ENCODE measurements around the gene EXOC4. TPM values are rescaled to one million over a fixed set of nuclear protein-coding genes. Genes with fewer than 3 reads are reported as not detected.
"Not testable (repeated sequence)": the region's sequence is repeated elsewhere in the genome, so short reads cannot be mapped to it uniquely, and the experiment has no call there.

EXOC4 gene
- 67.7 to 97.9 TPM (median 73.8 TPM) in 3 replicates for total RNA-seq
- long read RNA-seq, full-length matches to known transcripts, result 10 of 16 reads
- long read RNA-seq, partial matches to known transcripts, result 4 of 16 reads
- long read RNA-seq, other reads (novel, unspliced or antisense), result 2 of 16 reads

DNA sequence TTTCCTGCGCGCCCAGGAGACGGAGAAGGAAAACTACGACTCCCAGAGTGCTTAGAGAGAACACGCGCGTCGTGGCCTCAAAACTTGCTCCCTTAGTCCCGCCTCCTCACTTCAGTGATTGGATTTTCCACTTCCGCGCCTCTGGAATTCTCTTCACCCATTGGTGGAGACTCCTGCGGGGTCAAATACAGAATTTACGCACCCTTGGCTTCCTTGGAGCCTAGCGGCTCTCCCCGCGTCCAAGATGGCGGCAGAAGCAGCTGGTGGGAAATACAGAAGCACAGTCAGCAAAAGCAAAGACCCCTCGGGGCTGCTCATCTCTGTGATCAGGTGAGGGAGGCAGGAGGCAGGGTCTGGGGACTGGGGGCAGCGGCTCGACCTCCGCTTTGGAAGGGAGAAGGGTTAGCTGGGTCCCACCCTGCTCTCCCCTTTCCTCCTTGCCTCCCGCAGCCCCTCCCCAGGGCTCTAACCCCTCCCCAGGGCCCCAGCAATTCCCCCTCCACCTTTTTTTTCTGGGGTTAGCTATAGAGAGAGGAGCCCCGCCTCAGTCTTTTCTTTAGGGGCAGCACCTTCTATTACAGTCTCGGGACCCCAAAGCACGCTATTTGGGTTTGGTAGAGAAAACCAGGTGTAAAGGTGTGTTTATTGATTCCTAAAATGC is at the start of gene EXOC4:
Gene EXOC4 (plus strand): TSS at position 221 of the 661 bp plus-strand sequence.
- H3K4me3 Mint-ChIP-seq (ENCODE audit: unreplicated experiment), result peak within 1 kb of the TSS; percentile 88
- H3K4me1 Mint-ChIP-seq (ENCODE audit: low read depth), result peaks cover 26% of the 10 kb centered on the region
- peaks cover 16% of the 10 kb centered on the region for H3K9me3 Mint-ChIP-seq (ENCODE audit: low read depth)
- peaks cover 3% of the 10 kb centered on the region for H3K36me3 Mint-ChIP-seq (ENCODE audit: low read depth)
- H3K27me3 Mint-ChIP-seq (ENCODE audit: low read depth), result no peaks in the 10 kb centered on the region
- no peak for DNase-seq (ENCODE audit: low spot score)
- TF ChIP-seq, protein P1, sequence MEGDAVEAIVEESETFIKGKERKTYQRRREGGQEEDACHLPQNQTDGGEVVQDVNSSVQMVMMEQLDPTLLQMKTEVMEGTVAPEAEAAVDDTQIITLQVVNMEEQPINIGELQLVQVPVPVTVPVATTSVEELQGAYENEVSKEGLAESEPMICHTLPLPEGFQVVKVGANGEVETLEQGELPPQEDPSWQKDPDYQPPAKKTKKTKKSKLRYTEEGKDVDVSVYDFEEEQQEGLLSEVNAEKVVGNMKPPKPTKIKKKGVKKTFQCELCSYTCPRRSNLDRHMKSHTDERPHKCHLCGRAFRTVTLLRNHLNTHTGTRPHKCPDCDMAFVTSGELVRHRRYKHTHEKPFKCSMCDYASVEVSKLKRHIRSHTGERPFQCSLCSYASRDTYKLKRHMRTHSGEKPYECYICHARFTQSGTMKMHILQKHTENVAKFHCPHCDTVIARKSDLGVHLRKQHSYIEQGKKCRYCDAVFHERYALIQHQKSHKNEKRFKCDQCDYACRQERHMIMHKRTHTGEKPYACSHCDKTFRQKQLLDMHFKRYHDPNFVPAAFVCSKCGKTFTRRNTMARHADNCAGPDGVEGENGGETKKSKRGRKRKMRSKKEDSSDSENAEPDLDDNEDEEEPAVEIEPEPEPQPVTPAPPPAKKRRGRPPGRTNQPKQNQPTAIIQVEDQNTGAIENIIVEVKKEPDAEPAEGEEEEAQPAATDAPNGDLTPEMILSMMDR (IDR thresholded peaks at IDR 0.05), result no peak
- H3K27ac Mint-ChIP-seq (ENCODE audit: unreplicated experiment), result peak within 1 kb of the TSS; percentile 95

DNA sequence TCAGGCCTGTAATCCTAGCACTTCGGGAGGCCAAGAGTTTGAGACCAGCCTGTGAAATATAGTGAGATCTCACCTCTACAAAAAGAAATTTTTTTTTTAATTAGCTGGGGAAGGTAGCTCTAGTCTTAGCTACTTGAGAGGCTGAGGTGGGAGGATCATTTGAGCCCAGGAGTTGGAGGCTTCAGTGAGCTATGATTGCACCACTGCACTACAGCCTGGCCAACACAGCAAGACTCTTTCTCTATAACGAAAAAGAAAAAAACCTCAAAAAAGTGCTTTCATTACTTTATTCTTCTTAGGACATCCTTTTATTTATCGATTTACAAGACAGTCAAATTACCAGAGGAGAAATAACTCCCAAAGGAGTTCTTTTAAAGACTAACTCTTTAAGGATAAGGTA is 49.4 kb upstream of the EXOC4 start:
- no peaks in the 10 kb centered on the region for H3K4me1 Mint-ChIP-seq (ENCODE audit: low read depth)
- peaks cover 7% of the 10 kb centered on the region for H3K9me3 Mint-ChIP-seq (ENCODE audit: low read depth)
- TF ChIP-seq, protein P1 (IDR thresholded peaks at IDR 0.05), result no peak
- DNase-seq (ENCODE audit: low spot score), result no peak
- no peak overlapping the region for H3K27ac Mint-ChIP-seq (ENCODE audit: unreplicated experiment)
- H3K27me3 Mint-ChIP-seq (ENCODE audit: low read depth), result no peaks in the 10 kb centered on the region
- H3K4me3 Mint-ChIP-seq (ENCODE audit: unreplicated experiment), result no peak overlapping the region
- peaks cover 2% of the 10 kb centered on the region for H3K36me3 Mint-ChIP-seq (ENCODE audit: low read depth)

DNA sequence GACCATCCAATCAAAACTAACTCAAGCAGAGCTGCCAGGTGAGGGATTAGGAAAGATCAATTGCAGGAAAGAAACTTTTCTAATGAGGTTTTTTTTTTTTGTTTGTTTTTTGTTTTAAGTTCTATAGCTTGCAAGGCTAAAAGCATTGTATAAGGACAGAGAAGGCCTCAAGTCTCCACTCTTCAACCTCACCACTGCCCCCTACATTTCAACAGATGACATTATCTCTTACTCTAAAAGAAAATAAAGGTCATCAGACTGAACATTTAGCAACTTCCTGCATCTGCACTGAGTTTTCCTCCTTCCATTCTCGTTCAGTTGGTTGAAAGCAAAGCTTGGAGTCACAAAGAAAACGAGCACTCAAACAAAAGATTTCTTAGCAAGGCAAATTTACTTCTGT is 45.2 kb upstream of the EXOC4 start:
- Mint-ChIP-seq H3K9me3 (ENCODE audit: low read depth) (peaks cover 13% of the 10 kb centered on the region), H3K4me3 (ENCODE audit: unreplicated experiment) (no peak overlapping the region), H3K27ac (ENCODE audit: unreplicated experiment) (no peak overlapping the region), H3K4me1 (ENCODE audit: low read depth) (no peaks in the 10 kb centered on the region), H3K27me3 (ENCODE audit: low read depth) (peaks cover 26% of the 10 kb centered on the region), H3K36me3 (ENCODE audit: low read depth) (peaks cover 4% of the 10 kb centered on the region)
- TF ChIP-seq, protein P1 (IDR thresholded peaks at IDR 0.05), result peak; percentile 49
- no peak for DNase-seq (ENCODE audit: low spot score)

DNA sequence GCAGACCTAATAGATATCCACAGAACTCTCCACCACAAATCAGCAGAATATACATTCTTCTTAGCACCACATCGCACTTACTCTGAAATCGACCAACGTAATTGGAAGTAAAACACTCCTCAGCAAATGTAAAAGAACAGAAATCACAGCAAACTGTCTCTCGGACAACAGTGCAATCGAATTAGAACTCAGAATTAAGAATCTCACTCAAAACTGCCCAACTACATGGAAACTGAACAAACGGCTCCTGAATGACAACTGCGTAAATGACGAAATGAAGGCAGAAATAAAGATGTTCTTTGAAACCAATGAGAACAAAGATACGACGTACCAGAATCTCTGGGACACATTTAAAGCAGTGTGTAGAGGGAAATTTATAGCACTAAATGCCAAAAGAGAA is 42.1 kb upstream of the EXOC4 start:
- DNase-seq (ENCODE audit: low spot score), result not testable (repeated sequence)

DNA sequence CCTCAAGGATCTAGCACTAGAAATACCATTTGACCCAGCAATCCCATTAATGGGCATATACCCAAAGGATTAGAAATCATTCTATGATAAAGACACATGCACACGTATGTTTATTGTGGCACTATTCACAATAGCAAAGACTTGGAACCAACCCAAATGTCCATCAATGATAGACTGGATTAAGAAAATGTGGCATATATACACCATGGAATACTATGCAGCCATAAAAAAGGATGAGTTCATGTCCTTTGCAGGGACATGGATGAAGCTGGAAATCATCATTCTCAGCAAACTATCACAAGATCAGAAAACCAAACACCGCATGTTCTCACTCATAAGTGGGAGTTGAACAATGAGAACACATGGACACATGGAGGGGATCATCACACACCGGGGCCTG is 39.1 kb upstream of the EXOC4 start:
- not testable (repeated sequence) for H3K4me3 Mint-ChIP-seq (ENCODE audit: unreplicated experiment); H3K27ac Mint-ChIP-seq (ENCODE audit: unreplicated experiment); H3K4me1 Mint-ChIP-seq (ENCODE audit: low read depth); H3K36me3 Mint-ChIP-seq (ENCODE audit: low read depth); DNase-seq (ENCODE audit: low spot score)
- H3K27me3 Mint-ChIP-seq (ENCODE audit: low read depth), result peaks cover 38% of the 10 kb centered on the region
- peaks cover 11% of the 10 kb centered on the region for H3K9me3 Mint-ChIP-seq (ENCODE audit: low read depth)

More for the DNA sequence above, 42.1 kb upstream of the EXOC4 start:
- H3K27ac Mint-ChIP-seq (ENCODE audit: unreplicated experiment); H3K36me3 Mint-ChIP-seq (ENCODE audit: low read depth); H3K4me1 Mint-ChIP-seq (ENCODE audit: low read depth); H3K4me3 Mint-ChIP-seq (ENCODE audit: unreplicated experiment): not testable (repeated sequence)
- Mint-ChIP-seq H3K27me3 (ENCODE audit: low read depth) (peaks cover 35% of the 10 kb centered on the region), H3K9me3 (ENCODE audit: low read depth) (peaks cover 20% of the 10 kb centered on the region)

DNA sequence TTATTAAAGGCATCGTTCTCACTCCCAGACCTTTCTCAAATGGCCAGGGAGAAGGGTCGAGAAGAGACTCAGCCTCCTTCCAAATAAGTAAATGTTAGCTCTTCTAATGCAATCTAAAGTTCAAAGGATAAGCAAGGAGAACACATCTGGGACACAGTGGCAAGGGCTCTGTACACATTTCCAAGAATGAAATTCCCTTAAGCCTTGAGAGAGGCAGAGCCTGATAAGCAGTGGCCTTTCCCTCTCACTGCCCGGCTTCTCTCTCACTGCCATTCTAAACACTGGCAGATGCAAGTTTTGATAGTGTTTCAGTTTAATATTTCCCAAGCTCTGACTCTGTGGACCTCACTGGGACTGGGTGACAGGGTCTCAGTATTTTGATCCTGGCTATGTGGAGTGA is 35.1 kb upstream of the EXOC4 start:
- TF ChIP-seq, protein P1 (IDR thresholded peaks at IDR 0.05), result no peak
- Mint-ChIP-seq H3K36me3 (ENCODE audit: low read depth) (peaks cover 4% of the 10 kb centered on the region), H3K27me3 (ENCODE audit: low read depth) (peaks cover 10% of the 10 kb centered on the region), H3K4me1 (ENCODE audit: low read depth) (peaks cover 5% of the 10 kb centered on the region), H3K27ac (ENCODE audit: unreplicated experiment) (no peak overlapping the region), H3K9me3 (ENCODE audit: low read depth) (peaks cover 7% of the 10 kb centered on the region), H3K4me3 (ENCODE audit: unreplicated experiment) (no peak overlapping the region)
- no peak for DNase-seq (ENCODE audit: low spot score)

Measured in chondrocyte (in vitro differentiated cells).